ENCODE data around the gene CRELD2. TPM values are rescaled to one million over a fixed set of nuclear protein-coding genes. Genes with fewer than 3 reads are reported as not detected.

Gene CRELD2
- total and polyA plus RNA-seq, 2 of the 13 experiments (the other 11 are each of a cell fraction or from before 2014, with no cell fraction given): 17.2 to 44.7 TPM

- TF ChIP-seq ZNF142 (CRISPR knock-in tag; IDR thresholded peaks at IDR 0.05): no peak
- no peak for TF ChIP-seq SOX13 (IDR thresholded peaks at IDR 0.05)
- no peak for TF ChIP-seq SOX13 (CRISPR knock-in tag; conservative IDR thresholded peaks at IDR 0.05 in 1 of 2, IDR thresholded peaks at IDR 0.05 in 1 of 2)
- TF ChIP-seq CTCF (CRISPR knock-in tag; IDR thresholded peaks at IDR 0.05): peak; percentile 95
Observed at GRCh38 chr22:49930596-49931412, 12.4 kb downstream of the CRELD2 start (continued).

Measured in HepG2 (cell line).